BJ (cell line): ENCODE measurements around the gene TTC28. TPM values are rescaled to one million over a fixed set of nuclear protein-coding genes. Genes with fewer than 3 reads are reported as not detected.

Source experiments
- CTCF ChIA-PET: fragments of 350-600 bp; formaldehyde crosslinking; extraction: SDS; loops from one replicate; lab custom pipeline; 2021; ENCODE audit warnings: antibody characterized with exemption, inconsistent platforms; lab: Yijun Ruan, JAX
- POLR2A ChIA-PET: fragments of 300-600 bp; sonication (Branson Sonifier 250); formaldehyde crosslinking; extraction: SDS; loops from one replicate; lab custom pipeline; 2021; ENCODE audit warnings: antibody characterized with exemption; lab: Charles Lee
- DNase-seq: peaks from one replicate; pipeline ENCODE4 v3.0.0-alpha.2; 2011; ENCODE audit warnings: low read depth
- H3K27me3 ChIP-seq: 2 replicates; pipeline ENCODE4 v1.6.0; 2011; ENCODE audit warnings: low read length; ENCODE audit not compliant: control insufficient read depth, insufficient read depth
- H3K36me3 ChIP-seq: 2 replicates; pipeline ENCODE4 v1.5.1; 2011; ENCODE audit warnings: low read length; ENCODE audit not compliant: control insufficient read depth, insufficient read depth
- H3K4me3 ChIP-seq: 2 replicates; pipeline ENCODE4 v1.5.1; 2011; ENCODE audit warnings: low read depth, mild to moderate bottlenecking, control low read depth, low read length
- CTCF ChIP-seq: IDR thresholded peaks from 2 replicates; pipeline ENCODE4 v1.5.1; 2011; ENCODE audit warnings: low read depth, mild to moderate bottlenecking, control low read depth, inconsistent platforms, low read length, moderate library complexity; ENCODE audit not compliant: insufficient read depth
- polyA plus RNA-seq: library from polyadenylated mRNA; depleted of rRNA; stranded (reverse); fragments of >200 nt; gene quantifications from 2 replicates; pipeline ENCODE4 v1.2.3, GENCODE V29; 2011

Gene TTC28
- polyA plus RNA-seq, 1 experiment: 8.7 TPM

GRCh38 chr22:28344918-28345703 lies 334.5 kb downstream of the TTC28 start:
- Histone ChIP-seq H3K4me3 (no peak overlapping the region), H3K36me3 (no peaks in the 10 kb centered on the region), H3K27me3 (no peaks in the 10 kb centered on the region)
- no peak for TF ChIP-seq CTCF
- no peak for DNase-seq
- CTCF ChIA-PET: interaction anchor here (1.0 to 1.7 kb wide), 4 partner anchors 13 to 325 kb away, joined by 3 to 5 read pairs (median 4); no protein-coding TSS in a partner anchor
- POLR2A ChIA-PET: interaction anchor here (0.6 kb wide), 1 partner anchor 16 kb away, joined by 4 read pairs; no protein-coding TSS in a partner anchor

DNA sequence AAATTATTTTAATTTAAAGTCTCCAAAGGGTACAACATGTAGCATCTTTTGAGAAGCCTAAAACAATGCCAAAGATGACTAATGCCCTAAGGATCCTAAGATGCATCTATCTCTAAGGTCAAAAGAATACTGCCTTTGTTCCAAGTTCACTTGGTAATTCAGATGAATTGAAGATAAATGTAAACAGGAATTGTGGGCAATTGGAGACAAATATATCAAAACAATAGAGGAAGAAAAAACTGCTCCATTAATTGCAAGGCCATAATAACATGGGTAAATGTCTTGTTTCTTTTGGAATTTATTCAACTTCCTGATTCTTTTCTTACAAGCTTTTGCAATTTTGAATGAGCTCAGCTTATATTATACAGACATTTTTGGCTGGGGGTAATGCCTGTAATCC lies 338.6 kb downstream of the TTC28 start:
- no peaks in the 10 kb centered on the region for H3K36me3 ChIP-seq
- no peak for DNase-seq
- no peak for TF ChIP-seq CTCF
- ChIA-PET CTCF (no interaction called here), POLR2A (no interaction called here)
- H3K4me3 ChIP-seq: no peak overlapping the region
- H3K27me3 ChIP-seq: no peaks in the 10 kb centered on the region

DNA sequence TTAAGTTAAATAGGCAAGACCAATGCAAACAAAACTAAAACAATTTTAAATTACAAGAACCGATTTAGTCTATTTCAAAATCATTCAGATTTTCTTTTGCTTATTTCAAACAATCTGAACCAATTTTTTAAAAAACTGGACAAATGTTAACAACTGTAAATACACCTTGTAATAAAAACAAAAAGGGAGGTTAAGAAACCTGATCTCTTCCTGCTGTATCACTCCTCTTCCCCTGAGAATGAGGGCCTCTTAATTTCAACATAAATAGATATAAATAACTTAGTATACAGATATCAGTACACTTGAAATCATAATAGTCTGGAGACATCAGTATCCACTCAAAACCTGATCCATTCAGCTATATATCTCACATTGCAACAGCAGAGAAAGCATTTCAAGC lies 346.6 kb downstream of the TTC28 start:
- no peak for TF ChIP-seq CTCF
- Histone ChIP-seq H3K27me3 (no peaks in the 10 kb centered on the region), H3K4me3 (no peak overlapping the region), H3K36me3 (no peaks in the 10 kb centered on the region)
- no peak for DNase-seq
- POLR2A ChIA-PET: no interaction called here
- CTCF ChIA-PET: interaction anchor here (0.9 kb wide), 1 partner anchor 10 kb away, joined by 3 read pairs; no protein-coding TSS in a partner anchor

DNA sequence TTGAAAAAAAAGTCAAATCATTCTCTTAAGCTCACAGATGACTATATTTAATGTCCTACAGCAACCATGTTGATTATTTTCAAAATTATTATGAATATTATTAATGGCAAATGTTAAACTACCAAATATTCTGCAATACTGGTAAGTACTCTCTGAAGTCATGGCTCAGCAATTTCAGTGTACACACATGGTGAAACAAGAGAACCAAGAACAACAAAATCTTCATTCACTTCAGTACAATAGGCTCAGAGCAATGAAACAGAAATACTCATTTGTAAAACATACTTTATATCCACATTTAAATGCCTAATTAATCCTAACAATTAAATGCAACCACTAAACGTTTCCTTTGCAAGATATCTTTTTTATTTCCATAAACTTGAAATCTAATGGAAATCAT lies 347.2 kb downstream of the TTC28 start:
- CTCF ChIA-PET: no interaction called here
- POLR2A ChIA-PET: no interaction called here
- Histone ChIP-seq H3K27me3 (no peaks in the 10 kb centered on the region), H3K36me3 (no peaks in the 10 kb centered on the region), H3K4me3 (no peak overlapping the region)
- no peak for TF ChIP-seq CTCF
- no peak for DNase-seq

DNA sequence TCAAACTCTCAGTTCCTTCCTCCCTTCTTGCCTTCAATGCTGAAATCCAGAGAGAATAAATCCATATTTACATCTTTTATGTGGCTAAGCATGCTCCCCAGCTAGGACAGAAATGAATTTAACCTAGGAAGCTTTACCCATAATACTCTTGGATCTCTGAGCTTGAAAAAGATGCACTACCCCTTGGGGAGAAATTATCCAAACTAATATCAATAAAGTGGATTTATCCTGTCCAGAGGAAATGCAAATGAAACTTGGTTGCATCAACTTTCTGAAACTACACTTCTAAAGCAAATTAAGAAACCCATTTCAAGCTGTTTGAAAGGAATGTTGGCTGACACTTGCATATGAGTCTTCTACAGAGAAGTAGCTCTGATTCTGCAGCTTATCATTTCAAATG lies 347.9 kb downstream of the TTC28 start:
- POLR2A ChIA-PET: no interaction called here
- Histone ChIP-seq H3K36me3 (no peaks in the 10 kb centered on the region), H3K4me3 (no peak overlapping the region), H3K27me3 (no peaks in the 10 kb centered on the region)
- TF ChIP-seq CTCF: no peak
- DNase-seq: no peak
- CTCF ChIA-PET: interaction anchor here (0.8 kb wide), 1 partner anchor 13 kb away, joined by 3 read pairs; no protein-coding TSS in a partner anchor
